SK-N-SH treated with all-trans-retinoic acid at 6 μM for 48 hours (cell line): ENCODE data around the gene S100A5.
"Not testable (repeated sequence)": the region's sequence is repeated elsewhere in the genome, so short reads cannot be mapped to it uniquely, and the experiment has no call there.

Experiments used
- CSDC2 ChIP-seq: fragments of 250-450 bp; sonication (Bioruptor Pico); IDR thresholded peaks from 2 replicates; pipeline ENCODE4 v1.5.0; 2020; ENCODE audit warnings: mild to moderate bottlenecking, moderate library complexity
- ZC3H10 ChIP-seq: fragments of 250-450 bp; sonication (Bioruptor Pico); IDR thresholded peaks from 2 replicates; pipeline ENCODE4 v1.5.1; 2021; ENCODE audit warnings: mild to moderate bottlenecking, moderate library complexity

DNA sequence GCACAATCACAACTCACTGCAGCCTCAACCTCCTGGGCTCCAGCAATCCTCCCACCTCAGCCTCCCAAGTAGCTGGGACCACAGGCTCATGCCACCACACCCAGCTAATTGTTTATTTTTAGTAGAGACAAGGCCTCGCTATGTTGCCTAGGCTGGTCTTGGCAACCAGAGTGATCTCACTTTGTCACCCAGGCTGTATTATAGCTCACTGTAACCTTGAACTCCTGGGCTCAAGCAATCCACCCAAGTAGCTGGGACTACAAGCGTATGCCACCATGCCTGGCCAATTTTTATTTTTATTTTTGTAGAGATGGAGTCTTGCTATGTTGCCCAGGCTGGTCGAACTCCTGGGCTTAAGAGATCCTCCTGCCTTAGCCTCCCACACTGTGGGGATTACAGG lies 21.3 kb upstream of the S100A5 start:
- not testable (repeated sequence) for TF ChIP-seq ZC3H10; CSDC2 (CRISPR knock-in tag)
